HG03159 (cell line): ENCODE results near the gene DPH1.

Source experiments
- ATAC-seq: cut with Tn5 transposase; IDR thresholded peaks from one replicate; pipeline ENCODE4 v1.9.1; 2021; ENCODE audit warnings: mild to moderate bottlenecking, moderate library complexity; ENCODE audit not compliant: unreplicated experiment

Gene DPH1

DNA sequence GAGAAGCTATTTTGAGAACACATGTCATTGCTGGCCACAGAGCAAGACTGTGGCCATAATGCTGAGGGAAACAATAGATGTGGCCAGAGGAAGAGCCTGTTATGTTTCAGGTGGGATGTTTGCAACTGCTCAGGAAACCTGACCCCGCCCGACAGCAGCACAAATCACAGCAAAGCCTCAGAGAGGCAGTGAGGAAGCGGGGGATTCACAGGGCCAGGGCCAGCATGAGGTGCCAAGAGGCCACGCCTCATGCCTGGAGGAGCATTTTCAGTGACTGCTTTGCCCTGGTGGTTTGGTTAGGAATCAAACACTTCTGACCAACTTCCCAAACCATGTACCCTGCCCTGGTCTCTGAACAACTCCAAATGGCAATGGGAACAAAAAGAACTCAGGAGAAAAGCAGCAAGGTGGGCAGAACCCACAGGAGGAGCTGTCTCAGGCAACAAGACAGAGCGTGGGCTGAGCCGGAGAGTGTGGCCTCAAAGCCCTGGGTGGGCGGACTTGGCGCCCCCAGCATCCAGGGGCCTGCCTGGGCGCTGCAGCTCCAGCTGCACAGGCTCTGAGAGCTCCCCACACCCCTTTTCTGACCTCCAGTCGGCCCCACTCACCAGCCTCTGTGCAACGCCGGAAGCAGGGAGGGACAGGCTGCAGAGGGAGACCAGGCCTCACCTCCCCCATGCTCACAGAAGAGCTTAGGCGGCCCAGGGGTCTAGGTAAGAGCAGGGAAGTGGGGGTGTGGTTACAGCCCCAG, 45.6 kb downstream of the DPH1 start:
- ATAC-seq = no peak

DNA sequence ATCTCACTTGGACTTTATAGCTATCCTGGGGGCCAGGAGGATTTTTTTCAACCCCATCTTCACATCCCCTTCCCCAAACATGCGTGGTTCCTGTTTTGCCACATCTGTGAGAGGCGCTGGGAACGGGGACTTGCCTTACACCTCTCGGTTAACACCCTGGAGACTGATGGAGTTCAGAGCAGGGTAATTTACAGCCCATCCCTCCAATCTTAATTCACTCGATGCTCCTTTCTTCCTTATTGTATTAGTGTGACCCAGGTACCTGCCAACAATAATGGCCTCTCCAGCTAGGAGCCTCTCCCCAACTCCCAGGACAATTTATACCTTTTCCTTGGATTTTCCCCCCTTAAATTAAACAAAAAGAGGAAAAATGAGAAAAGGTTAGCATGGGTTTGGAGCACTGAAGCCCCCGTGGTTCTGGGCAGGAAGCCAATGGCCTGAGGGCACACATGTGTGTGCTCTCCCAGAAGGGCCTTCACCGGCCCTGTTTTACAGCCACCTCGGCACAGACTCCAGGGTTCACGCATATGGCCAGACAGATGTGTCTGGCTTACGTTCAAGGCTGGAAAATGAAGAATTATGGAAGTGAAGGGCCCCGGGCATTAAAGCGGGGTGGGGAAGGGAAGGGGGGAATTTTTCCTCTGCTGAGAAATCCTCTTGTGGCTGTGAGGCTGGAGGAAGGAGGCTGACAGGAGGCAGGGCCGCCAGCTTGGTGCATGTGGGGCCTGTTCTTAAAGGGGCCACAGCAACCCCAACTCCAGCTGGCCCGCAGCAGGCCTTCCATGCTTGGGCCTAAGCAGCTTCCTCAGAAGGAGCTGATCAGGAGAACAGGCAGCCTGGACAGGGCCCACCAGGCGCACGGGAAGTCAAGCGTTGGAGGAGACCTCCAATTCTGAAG, 46.4 kb downstream of the DPH1 start:
- no peak for ATAC-seq

DNA sequence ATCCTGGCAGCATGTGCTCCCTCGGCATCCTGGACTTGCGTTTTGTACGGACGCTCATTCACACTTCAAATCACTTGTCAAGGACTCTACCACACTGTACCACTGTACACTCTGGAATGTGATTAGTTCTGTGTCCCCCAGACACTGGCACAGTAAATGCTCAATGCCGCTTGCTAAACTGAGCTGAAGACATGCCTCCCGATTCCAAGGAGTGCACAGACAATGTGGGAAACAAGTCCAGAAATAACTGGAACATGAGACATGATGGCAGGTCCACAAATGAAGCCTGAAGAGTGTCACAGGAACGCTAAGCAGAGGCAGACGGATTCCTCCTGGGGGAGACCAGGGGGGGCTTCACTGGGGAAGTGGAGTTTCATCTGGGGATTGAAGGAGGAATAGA, 47.1 kb downstream of the DPH1 start:
- no peak for ATAC-seq

DNA sequence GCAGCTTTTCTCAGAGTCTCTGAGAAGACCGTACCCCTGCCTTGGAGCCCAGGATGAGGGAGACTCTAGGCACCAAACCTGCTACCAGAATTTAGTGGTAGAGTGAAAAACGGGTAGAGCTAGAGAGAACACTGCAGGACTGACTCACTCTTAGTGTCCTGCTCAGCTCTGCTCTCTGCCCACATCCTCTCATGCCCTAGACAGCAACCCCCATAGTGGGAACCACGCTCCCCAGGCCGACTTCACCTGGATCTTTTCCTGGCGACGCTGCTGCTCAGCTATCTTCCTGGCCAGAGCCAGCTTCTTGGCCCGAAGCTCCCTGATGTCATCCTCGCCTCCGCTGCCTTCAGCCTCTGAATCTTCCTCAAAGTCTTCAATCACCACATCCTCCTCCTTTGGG, 51.6 kb downstream of the DPH1 start:
- ATAC-seq = no peak

DNA sequence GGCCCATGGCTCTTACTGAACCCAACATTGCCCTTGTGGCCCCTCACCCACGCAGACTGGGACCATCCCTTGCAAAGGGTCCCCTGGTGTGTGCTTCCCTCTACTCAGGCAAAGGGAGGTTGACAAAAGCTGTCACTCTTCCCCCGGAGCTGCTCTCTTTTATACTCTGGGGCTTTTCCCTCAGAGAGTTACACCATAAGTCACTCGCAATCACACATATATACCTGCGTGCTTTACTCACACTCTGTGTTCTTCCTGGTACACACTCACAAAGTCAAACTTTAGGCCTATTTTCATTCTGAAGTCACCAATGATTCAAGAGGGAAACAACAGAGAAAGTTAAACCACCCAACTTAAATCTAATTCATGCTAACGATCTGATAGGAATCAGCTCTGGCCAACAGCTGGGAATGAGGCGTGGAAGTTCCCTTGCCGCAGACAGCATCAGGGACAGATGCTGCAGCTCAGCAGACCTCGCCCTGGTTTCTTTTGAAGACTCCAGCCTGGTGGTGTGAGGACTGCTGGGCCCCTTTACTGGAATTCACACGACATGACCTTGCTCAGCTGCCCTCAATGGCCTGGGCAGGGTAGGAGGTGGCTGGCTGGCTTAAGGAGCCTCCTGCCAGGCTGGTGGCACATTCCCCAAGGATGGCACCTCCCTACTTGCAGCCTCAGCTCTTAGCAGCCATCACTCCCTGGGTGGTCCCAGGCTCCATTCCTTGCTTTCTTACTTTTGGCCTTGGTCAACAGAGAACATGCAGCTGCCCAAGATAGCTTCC, 52.2 kb downstream of the DPH1 start:
- ATAC-seq = no peak

DNA sequence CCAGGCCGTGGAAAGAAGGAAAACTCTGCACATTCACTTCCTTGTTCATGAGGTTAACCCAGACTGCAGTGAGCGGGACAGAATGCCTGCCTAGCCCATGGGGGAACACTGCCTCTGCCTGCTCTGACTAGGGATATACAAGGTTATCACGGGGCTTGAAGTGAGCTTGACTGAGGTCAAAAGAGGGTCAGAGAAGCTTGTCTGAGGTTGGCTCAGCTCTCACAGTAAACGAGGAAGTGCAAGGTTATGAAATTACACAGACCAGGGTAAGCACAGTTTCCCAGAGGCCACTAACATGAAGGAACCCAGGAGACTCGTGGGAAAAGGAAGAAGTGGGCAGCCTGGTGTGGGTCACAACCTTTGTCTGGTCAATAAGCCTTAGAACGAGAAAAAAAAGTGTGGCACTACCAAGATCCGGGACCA, 53.7 kb downstream of the DPH1 start:
- ATAC-seq = peak; percentile 47

DNA sequence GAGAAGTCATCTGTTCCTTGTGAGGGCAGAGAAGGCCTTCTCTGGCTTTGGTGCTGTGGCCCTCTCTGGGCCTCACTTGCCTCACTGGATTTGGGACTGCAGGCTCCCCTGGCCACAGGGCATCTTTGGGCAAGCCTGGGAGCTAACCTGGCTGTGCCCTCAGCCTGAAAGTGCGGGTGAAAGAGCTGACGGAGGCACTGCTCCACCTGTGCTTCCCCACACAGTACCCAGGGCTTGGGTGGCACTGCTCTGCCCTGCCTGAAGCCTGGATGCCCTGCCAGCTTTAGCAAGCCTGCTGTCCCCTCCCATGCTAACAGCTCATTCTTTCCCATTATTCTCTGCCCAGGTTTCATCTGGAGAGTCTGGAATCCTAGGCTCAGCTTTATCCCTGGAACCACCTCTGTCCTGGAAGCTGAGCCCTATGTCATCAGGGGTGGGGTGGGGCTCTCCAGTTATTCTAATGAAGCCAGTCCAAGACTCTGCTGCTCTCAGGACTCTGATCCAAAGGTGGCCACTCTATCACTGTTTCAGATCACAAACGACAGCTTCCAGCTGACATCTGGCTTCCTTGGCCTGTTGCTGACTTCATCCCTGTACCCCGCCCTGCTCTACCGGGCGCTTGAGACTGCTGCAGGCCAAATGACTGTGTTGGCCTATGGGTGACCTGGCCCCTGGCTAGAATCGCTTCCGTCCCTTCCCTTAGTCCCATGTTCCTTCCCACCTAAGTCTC, 54.2 kb downstream of the DPH1 start:
- no peak for ATAC-seq

DNA sequence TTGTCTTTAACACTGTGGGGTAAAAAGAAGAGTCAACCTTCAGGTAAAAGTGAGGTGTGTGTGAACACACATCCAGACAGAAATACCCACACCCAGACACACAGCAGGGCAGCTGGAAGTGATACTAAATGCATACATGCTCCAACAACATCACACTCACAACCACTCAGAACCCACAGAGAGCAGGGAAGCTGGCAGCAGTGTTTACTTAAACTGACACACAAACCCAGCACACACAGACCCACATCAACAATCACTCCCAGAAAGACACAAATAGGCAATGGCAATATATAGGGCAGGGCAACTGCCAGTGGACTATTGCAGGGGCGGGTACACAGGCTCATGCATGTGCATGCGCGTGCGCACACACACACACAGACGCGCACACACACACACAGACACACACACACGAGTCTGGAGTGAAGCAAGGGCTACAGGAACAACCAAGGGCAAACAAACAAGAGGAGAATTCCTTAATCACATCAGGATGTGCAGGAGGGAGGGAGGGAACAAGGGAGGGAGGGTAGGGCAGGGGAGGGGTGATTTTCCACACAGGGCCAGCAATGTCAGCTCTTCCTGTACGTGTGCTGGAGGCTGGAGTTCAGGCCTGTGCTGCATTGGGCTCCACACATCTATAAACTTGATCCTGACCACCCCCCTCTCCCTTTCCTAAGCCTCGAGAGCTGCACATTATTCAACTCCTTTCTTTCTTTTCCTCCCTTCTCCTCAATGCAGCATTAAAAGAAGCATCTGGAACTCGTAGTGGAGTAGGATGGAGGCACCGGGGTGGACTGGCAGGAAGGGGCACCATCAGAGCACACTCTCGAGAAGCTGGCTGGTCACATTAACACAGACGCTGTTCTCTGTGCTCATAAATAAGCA, 55.1 kb downstream of the DPH1 start:
- ATAC-seq = no peak

DNA sequence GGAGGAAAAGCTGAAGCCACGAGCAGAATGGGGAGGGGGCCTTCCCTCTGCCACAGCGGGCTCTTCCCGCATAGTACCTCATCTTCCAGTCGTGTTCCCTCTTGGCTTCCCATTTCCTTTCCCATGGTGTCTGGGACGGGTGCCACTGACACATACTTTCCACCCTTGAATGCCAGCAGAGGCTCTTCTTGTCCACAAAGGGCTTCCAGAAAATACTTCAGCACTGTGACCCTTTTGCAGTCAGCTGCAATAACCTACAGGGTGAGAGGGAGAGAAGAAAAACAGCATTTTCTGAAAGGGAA, 55.6 kb downstream of the DPH1 start:
- ATAC-seq = no peak

DNA sequence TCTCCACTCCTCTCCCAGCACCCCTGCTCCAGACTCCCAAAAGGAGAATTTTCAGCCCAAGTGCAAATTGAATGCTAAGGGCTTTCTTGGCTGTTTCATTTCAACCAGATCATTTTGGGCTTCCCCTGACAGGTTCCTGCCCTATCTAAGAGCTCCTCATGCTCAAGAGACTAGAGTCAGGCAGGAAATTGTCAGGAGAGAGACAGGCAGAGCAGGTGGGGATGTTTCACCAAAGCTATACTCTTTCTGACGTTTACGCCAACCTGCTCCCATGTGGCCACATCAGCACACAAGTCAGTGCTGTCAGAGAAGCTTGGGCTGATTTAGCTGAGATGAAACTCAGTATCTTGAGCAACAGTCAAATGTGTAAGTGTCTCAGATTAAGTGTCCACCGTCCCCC, 56.4 kb downstream of the DPH1 start:
- ATAC-seq = no peak

DNA sequence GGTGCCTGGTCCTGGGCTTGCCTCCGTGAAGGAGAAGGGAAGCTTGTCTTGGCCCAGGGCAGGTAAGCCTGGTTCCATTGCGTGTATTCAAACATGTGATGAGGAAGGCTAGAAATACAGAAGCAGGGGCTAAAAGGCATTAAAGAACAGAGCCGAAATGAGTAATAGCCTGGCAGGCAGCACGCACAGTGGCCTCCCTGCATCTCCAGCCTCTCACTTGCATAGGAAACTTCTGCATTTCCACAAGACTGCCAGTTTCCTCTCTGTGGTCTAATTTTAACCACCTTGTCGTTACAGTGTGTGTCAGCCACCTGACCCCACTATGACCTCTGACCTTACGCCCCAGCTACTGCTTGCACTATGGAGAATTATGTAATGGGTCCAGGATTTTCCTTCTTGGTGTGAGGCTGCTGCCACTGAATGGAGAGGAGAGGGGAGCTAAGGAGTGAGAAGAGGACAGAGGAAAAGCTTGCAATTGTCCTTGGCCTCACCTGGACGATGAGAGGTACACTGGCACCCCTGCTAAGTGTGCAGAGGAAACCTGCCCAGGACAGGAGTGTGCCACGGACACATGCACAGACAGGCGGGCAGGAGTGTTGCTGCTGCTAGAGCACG, 57.8 kb downstream of the DPH1 start:
- no peak for ATAC-seq

DNA sequence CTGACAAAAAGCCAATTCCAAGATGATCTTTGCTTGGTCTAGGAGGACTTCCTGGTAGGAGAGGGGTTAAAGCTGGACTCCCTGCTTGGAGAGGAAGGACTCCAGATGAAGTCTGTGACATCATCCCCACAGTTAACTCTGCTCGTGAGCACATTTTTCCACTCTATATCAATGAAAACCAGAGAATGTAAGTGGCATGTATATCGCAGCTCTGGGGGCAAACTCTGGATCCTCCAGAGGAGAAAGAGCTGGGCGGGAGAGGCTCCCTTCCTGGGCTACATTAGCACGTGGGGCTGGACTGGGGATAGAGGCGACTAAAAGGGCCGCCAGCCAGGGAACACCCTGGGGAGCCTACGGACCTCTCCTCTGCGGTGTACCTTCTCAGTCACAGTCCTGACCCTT, 59.1 kb downstream of the DPH1 start:
- peak; percentile 23 for ATAC-seq

DNA sequence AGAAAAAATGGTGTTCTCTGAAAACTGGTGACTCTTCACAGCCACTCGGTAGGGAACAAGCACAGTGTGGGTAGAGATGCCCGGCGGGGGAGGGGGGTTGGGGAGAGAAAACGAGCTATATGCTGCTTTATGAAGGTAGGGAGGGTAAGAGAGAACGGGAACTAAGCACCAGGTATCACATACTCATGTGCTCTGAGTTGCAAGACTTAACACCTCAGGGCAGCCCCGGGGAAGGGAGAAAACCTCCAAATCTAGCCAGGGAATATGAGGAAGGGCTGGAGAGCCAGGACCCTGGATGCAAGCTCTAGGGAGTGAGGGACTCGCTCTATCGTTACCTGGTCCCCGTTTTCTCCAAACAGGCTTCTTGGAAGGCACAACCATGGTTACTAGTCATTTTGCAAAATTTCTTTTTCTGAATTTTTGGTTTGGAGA, 60.3 kb downstream of the DPH1 start:
- no peak for ATAC-seq

DNA sequence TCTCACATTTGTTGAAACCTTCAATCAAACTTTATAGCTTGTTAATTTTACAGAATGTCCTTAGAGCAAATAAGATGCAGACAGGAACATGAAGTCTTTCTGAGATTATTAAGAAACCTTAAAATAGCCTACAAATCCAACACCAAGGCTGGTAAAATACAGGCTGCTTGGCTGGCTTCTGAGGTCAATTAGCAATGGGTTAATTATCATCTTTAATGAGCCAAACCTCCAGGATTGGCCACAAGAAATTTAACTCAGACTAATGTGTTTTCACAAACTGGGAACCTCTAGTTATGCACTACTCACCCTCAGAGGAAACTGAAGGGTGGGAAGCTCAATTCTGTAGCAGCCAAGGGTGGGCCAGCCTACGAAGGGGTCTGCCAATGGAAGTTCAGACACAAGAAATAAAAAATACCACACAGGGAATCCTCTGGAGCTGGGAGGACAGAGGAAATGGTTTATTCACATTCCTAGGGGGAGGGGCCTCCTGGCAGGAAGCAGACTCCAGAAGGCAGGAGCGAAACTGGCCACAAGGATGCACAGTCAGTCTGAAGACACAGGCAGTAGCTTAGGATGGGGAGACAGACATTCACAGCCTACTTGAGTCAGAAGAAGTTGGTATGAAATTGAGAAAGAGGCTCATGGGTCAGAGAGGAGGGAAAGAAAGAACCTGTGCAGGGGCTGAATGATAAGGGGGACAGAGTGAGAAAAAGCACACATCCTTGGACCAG, 61.0 kb downstream of the DPH1 start:
- ATAC-seq = no peak

DNA sequence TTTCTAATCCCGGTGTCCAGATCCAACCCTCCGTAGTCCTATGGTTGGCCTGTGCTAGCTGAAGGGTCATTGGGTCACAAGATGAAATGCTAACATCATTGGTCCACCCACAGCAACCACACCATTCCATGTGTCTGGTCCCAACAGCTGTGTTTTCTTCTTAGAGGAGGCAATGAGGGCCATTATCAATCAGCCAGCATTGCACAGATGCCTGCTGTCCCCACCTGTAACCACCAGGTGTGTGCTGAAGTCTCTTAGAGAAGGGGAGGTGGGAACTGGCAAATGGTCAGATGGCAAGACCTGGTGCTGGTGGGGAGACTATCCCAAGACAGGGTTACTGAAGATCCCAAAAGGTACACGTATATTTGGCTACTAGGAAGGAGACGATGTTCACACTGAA, 62.3 kb downstream of the DPH1 start:
- ATAC-seq = no peak

DNA sequence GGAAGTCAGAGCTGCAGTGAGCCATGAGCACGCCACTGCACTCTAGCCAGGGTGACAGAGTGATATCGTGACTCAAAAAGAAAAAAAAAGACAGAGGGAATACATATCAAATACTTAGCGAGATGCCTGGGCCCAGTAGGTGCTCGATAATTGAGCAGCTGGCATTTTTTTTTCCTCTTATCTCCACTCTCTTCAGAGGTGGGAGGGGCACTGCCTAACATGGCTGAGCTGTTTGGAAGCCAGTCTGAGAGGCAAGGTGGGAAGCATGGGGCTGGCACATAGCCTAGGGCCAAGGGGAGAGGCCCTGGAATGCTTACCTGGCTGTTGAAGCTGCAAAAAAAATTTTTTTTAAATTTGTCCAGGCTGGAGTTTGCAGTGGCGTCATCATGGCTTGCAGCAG, 63.4 kb downstream of the DPH1 start:
- no peak for ATAC-seq
